ENCODE results near the gene OXCT2. TPM values are rescaled to one million over a fixed set of nuclear protein-coding genes. Genes with fewer than 3 reads are reported as not detected.
A peak's percentile ranks its signal among the peaks of the same experiment; 100 is the strongest.

OXCT2 gene
- total and polyA plus RNA-seq, 2 donors from 2014 or later, result 0.32 to 0.98 TPM

GRCh38 chr1:39751595-39751994 lies 19.6 kb downstream of the OXCT2 start:
- H3K27me3 ChIP-seq (ENCODE audit: control insufficient read depth, insufficient read depth, low read length), result no peaks in the 10 kb centered on the region
- no peak overlapping the region for H3K4me3 ChIP-seq (ENCODE audit: low read length in 3 of 3)
- FAIRE-seq (no peak), DNase-seq (peak in 1 of 5 donors; percentile 5)
- no peaks in the 10 kb centered on the region for H3K4me1 ChIP-seq (ENCODE audit: control insufficient read depth in 2 of 3, insufficient read depth in 2 of 3, low read depth in 1 of 3, low read length in 3 of 3)
- H3K36me3 ChIP-seq (ENCODE audit: control insufficient read depth in 2 of 3, insufficient read depth in 3 of 3, low read length in 3 of 3), result peaks cover 12 to 65% (median 64%) of the 10 kb centered on the region in 3 donors
- no peak overlapping the region for H3K9ac ChIP-seq (ENCODE audit: low read length in 3 of 3)
- intact Hi-C loops (cut with DNase I), result no loop called here
- no peak for TF ChIP-seq CTCF (IDR thresholded peaks at IDR 0.05; ENCODE audit: borderline replicate concordance, extremely low read depth, insufficient read depth)
- no peaks in the 10 kb centered on the region for H3K9me3 ChIP-seq (ENCODE audit: control insufficient read depth in 2 of 3, insufficient read depth in 1 of 3, low read length in 3 of 3)
- no peak overlapping the region for H3K27ac ChIP-seq (ENCODE audit: low read depth in 2 of 2, low read length in 2 of 2)

- Histone ChIP-seq H3K9ac (ENCODE audit: low read length in 3 of 3) (no peak overlapping the region), H3K27me3 (ENCODE audit: control insufficient read depth, insufficient read depth, low read length) (no peaks in the 10 kb centered on the region), H3K9me3 (ENCODE audit: control insufficient read depth in 2 of 3, insufficient read depth in 1 of 3, low read length in 3 of 3) (no peaks in the 10 kb centered on the region), H3K36me3 (ENCODE audit: control insufficient read depth in 2 of 3, insufficient read depth in 3 of 3, low read length in 3 of 3) (peaks cover 6 to 57% (median 51%) of the 10 kb centered on the region in 3 donors), H3K4me1 (ENCODE audit: control insufficient read depth in 2 of 3, insufficient read depth in 2 of 3, low read depth in 1 of 3, low read length in 3 of 3) (no peaks in the 10 kb centered on the region), H3K27ac (ENCODE audit: low read depth in 2 of 2, low read length in 2 of 2) (no peak overlapping the region), H3K4me3 (ENCODE audit: low read length in 3 of 3) (no peak overlapping the region)
- no peak for TF ChIP-seq CTCF (IDR thresholded peaks at IDR 0.05; ENCODE audit: borderline replicate concordance, extremely low read depth, insufficient read depth)
- intact Hi-C loops (cut with DNase I), result no loop called here
- DNase-seq (peak in 1 of 5 donors; percentile 64), FAIRE-seq (no peak)
Measured at GRCh38 chr1:39745016-39745670, 26.0 kb downstream of the OXCT2 start.

GRCh38 chr1:39738622-39739366 lies 32.4 kb downstream of the OXCT2 start, which contains the start of gene PPIE:
Gene PPIE (plus strand): TSS chr1:39738882. CDS start chr1:39738901, 19 bp downstream.
- peaks cover 0 to 4% (median 3%) of the 10 kb centered on the region in 3 donors for H3K4me1 ChIP-seq (ENCODE audit: control insufficient read depth in 2 of 3, insufficient read depth in 2 of 3, low read depth in 1 of 3, low read length in 3 of 3)
- TF ChIP-seq CTCF (IDR thresholded peaks at IDR 0.05; ENCODE audit: borderline replicate concordance, extremely low read depth, insufficient read depth), result no peak
- H3K4me3 ChIP-seq (ENCODE audit: low read length in 3 of 3), result peak within 1 kb of the TSS; percentile 95 to 99 (median 99)
- H3K9me3 ChIP-seq (ENCODE audit: control insufficient read depth in 2 of 3, insufficient read depth in 1 of 3, low read length in 3 of 3), result no peaks in the 10 kb centered on the region
- DNase-seq, result peak; percentile 94 to 99 (median 96)
- peak within 1 kb of the TSS; percentile 13 to 35 for H3K27ac ChIP-seq (ENCODE audit: low read depth in 2 of 2, low read length in 2 of 2)
- intact Hi-C loops (cut with DNase I), result no loop called here
- no peaks in the 10 kb centered on the region for H3K27me3 ChIP-seq (ENCODE audit: control insufficient read depth, insufficient read depth, low read length)
- H3K36me3 ChIP-seq (ENCODE audit: control insufficient read depth in 2 of 3, insufficient read depth in 3 of 3, low read length in 3 of 3), result peaks cover 0 to 17% (median 16%) of the 10 kb centered on the region in 3 donors
- H3K9ac ChIP-seq (ENCODE audit: low read length in 3 of 3), result peak within 1 kb of the TSS; percentile 82 to 94 (median 87)
- FAIRE-seq, result no peak
